RCC 7860 (cell line): ENCODE measurements around the gene BRME1.
"Not testable (repeated sequence)": the region's sequence is repeated elsewhere in the genome, so short reads cannot be mapped to it uniquely, and the experiment has no call there.

ENCODE experiments used
- DNase-seq: peaks from one replicate; pipeline ENCODE4 v3.0.0-alpha.2; 2015; ENCODE audit warnings: low spot score
- FAIRE-seq: peaks from 2 replicates; lab custom pipeline; 2012; peaks lifted over from hg19 to GRCh38; lab: Jason Lieb, UNC

The BRME1 gene

GRCh38 chr19:13929340-13929739 is 23.4 kb upstream of the BRME1 start:
- no peak for DNase-seq
- FAIRE-seq, result no peak

GRCh38 chr19:13926715-13927114 is 20.8 kb upstream of the BRME1 start:
- DNase-seq (no peak), FAIRE-seq (no peak)

GRCh38 chr19:13926010-13926409 is 20.1 kb upstream of the BRME1 start:
- no peak for DNase-seq
- FAIRE-seq, result no peak

GRCh38 chr19:13923194-13923987 is 17.5 kb upstream of the BRME1 start:
- no peak for FAIRE-seq

GRCh38 chr19:13922118-13922517 is 16.2 kb upstream of the BRME1 start:
- not testable (repeated sequence) for DNase-seq, FAIRE-seq

More at GRCh38 chr19:13923194-13923987, 17.5 kb upstream of the BRME1 start:
- DNase-seq, result no peak

GRCh38 chr19:13920940-13921747 is 15.2 kb upstream of the BRME1 start:
- no peak for FAIRE-seq
- peak; percentile 28 for DNase-seq

- no peak for FAIRE-seq
- no peak for DNase-seq
Measured at GRCh38 chr19:13920524-13920923, 14.6 kb upstream of the BRME1 start.

- FAIRE-seq (no peak), DNase-seq (no peak)
Measured at GRCh38 chr19:13918726-13919411, 13.0 kb upstream of the BRME1 start.

- no peak for FAIRE-seq
- DNase-seq, result no peak
Measured at GRCh38 chr19:13917888-13918406, 12.0 kb upstream of the BRME1 start.

GRCh38 chr19:13914777-13915176 is 8.9 kb upstream of the BRME1 start:
- DNase-seq (no peak), FAIRE-seq (no peak)

GRCh38 chr19:13913352-13913751 is 7.4 kb upstream of the BRME1 start:
- FAIRE-seq, result no peak

GRCh38 chr19:13909430-13909829 is 3.5 kb upstream of the BRME1 start:
- no peak for FAIRE-seq
- DNase-seq, result no peak

More at GRCh38 chr19:13913352-13913751, 7.4 kb upstream of the BRME1 start:
- no peak for DNase-seq

GRCh38 chr19:13908674-13909073 is 2.8 kb upstream of the BRME1 start:
- DNase-seq (no peak), FAIRE-seq (no peak)

GRCh38 chr19:13906910-13907309 is 993 bp upstream of the BRME1 start:
- FAIRE-seq, result no peak
- no peak for DNase-seq

- FAIRE-seq, result no peak
- no peak for DNase-seq
Measured at GRCh38 chr19:13906521-13906904, 596 bp upstream of the BRME1 start.

GRCh38 chr19:13902993-13903555 is 2.8 kb downstream of the BRME1 start:
- no peak for FAIRE-seq

GRCh38 chr19:13899912-13900584 is 5.9 kb downstream of the BRME1 start:
- DNase-seq, result no peak
- FAIRE-seq, result no peak

More at GRCh38 chr19:13902993-13903555, 2.8 kb downstream of the BRME1 start:
- no peak for DNase-seq

GRCh38 chr19:13899393-13899792 is 6.5 kb downstream of the BRME1 start:
- DNase-seq, result no peak
- FAIRE-seq, result no peak

- peak; percentile 87 for FAIRE-seq
- DNase-seq, result no peak
Measured at GRCh38 chr19:13896227-13896626, 9.7 kb downstream of the BRME1 start.

GRCh38 chr19:13894552-13894951 is 11.4 kb downstream of the BRME1 start:
- no peak for FAIRE-seq

More at GRCh38 chr19:13894552-13894951, 11.4 kb downstream of the BRME1 start:
- DNase-seq, result no peak
